NCI-H1436 (cell line): ENCODE results near the gene FMR1.

ENCODE experiments used
- DNase-seq: peaks from one replicate; lab custom pipeline; 2025; lab: John Stamatoyannopoulos, UW

Gene FMR1

GRCh38 chrX:147916375-147916968 is 4.8 kb downstream of the FMR1 start:
- DNase-seq, result no peak

- no peak for DNase-seq
These were observed 6.3 kb downstream of the FMR1 start for GRCh38 chrX:147917700-147918695.

- no peak for DNase-seq
These were observed 8.5 kb downstream of the FMR1 start for GRCh38 chrX:147920161-147920666.

- no peak for DNase-seq
These were observed 11.9 kb downstream of the FMR1 start for GRCh38 chrX:147923605-147924004.

- no peak for DNase-seq
These were observed 15.5 kb downstream of the FMR1 start for GRCh38 chrX:147927256-147927655.

- DNase-seq, result no peak
These were observed 22.1 kb downstream of the FMR1 start for GRCh38 chrX:147933815-147934214.

- no peak for DNase-seq
These were observed 23.5 kb downstream of the FMR1 start for GRCh38 chrX:147935156-147935758.

- DNase-seq, result no peak
These were observed 33.6 kb downstream of the FMR1 start for GRCh38 chrX:147945286-147945685.

- DNase-seq, result no peak
These were observed 36.8 kb downstream of the FMR1 start for GRCh38 chrX:147948531-147948930.

- DNase-seq, result no peak
These were observed 38.6 kb downstream of the FMR1 start for GRCh38 chrX:147950352-147950751.

- no peak for DNase-seq
These were observed 42.3 kb downstream of the FMR1 start for GRCh38 chrX:147953976-147954375.

- DNase-seq, result no peak
These were observed 45.6 kb downstream of the FMR1 start for GRCh38 chrX:147957291-147957690.

GRCh38 chrX:147958291-147958690 is 46.6 kb downstream of the FMR1 start:
- DNase-seq, result no peak

GRCh38 chrX:147960722-147961121 is 49.0 kb downstream of the FMR1 start:
- DNase-seq, result no peak

- no peak for DNase-seq
These were observed 50.8 kb downstream of the FMR1 start for GRCh38 chrX:147962476-147962875.

GRCh38 chrX:147978931-147979330 is 67.2 kb downstream of the FMR1 start:
- DNase-seq, result no peak

GRCh38 chrX:147981038-147981752 is 69.5 kb downstream of the FMR1 start, which contains the start of gene FMR1NB:
Gene FMR1NB (plus strand): TSS chrX:147981337. CDS start chrX:147981403, 66 bp downstream.
- no peak for DNase-seq
